ENCODE measurements around the gene AGA.

The AGA gene

GRCh38 chr4:177446586-177446985, 4.3 kb upstream of the AGA start:
- DNase-seq = no peak

DNA sequence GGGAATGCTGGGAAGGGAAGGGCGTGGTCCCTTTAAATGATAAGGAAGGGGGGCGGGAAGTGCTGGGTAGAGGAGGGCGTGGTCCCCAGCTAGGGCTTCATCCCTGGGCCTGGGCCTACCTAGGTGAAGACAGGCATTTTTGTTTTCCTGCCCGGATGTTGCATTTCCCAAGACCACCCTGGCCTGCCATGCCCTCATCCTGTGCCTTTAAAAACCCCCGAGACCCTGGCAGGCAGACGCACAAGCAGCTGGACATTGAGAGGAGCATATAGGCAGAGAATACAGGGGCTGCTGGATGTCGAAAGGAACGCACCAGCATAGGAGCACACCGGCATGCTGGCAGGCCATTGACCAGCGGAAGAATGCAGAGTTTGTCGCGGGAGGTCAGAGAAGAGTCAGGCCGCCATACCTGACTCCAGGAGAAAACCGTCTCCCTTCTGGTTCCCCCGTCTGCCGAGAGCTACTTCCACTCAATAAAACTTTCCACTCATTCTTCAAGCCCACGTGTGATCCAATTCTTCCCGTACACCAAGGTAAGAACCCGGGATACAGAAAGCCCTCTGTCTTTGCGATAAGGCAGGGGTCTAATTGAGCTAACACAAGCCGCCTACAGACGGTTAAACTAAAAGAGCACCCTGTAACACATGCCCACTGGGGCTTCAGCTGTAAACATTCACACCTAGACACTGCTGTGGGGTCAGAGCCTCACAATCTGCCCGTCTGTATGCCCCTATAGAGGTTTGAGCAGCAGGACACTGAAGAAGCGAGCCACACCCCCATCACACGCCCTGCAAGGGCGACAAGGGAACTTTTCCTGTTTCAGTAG, 2.9 kb upstream of the AGA start:
- DNase-seq = no peak

- no peak for DNase-seq
Measured at GRCh38 chr4:177441061-177441802, 1.0 kb downstream of the AGA start.

- DNase-seq = no peak
Measured at GRCh38 chr4:177436456-177436855, 5.8 kb downstream of the AGA start.

DNA sequence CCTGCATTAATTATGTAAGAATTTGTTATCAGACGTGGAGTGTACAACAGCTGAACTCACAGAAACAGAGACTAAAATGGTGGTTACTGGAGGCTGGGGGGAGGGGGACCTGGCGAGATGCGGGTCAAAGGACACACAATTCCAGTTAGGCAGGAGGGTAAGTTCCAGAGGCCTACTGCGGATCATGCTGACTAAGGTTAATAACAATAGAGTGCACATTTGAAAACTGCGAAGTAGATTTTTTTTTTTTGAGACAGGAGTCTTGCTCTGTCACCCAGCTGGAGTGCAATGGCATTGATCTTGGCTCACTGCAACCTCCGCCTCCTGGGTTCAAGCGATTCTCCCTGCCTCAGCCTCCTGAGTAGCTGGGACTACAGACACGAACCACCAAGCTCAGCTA, 7.6 kb downstream of the AGA start:
- DNase-seq = no peak

GRCh38 chr4:177427192-177427591, 15.0 kb downstream of the AGA start:
- DNase-seq = no peak

GRCh38 chr4:177419434-177419833, 22.8 kb downstream of the AGA start:
- DNase-seq = no peak

GRCh38 chr4:177413656-177414055, 28.6 kb downstream of the AGA start:
- DNase-seq = no peak

- DNase-seq = no peak
Measured at GRCh38 chr4:177413076-177413475, 29.2 kb downstream of the AGA start.

DNA sequence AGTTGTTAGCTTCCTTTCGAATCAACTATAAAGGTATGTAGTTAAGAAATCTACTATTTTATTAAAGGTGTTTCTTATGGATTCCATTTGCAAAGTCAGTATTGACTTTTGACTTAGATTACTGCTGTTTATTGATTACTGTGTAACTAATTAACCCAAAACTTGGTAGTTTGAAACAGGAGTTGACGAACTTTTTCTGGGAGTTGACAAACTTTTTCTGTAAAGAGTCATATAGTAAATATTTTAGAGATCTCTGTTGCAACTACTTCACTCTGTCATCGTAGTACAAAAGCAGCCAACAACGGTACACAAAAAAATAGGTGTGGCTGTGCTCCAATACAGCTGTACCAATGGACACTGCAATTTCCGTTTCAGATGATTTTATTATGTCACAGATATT, 30.2 kb downstream of the AGA start:
- no peak for DNase-seq

DNA sequence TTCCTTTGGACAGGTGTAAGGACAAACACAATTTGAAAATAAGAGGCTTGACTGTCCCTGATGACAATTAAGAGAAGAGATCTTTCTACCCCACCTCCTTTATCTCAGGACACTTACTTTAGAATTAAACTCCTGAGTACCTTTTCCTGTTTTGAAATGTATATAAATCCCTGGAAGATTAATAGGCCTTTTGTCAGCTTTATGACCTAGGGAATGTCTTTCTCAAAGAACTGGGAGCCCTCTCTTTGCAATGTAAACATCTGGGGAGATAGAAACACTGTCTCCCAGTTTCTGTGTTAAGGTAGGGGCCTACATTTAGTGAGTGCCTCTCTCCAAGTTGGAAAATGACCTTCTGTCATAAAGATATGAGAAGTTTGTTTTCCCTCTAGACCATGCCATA, 31.7 kb downstream of the AGA start:
- DNase-seq = no peak

DNA sequence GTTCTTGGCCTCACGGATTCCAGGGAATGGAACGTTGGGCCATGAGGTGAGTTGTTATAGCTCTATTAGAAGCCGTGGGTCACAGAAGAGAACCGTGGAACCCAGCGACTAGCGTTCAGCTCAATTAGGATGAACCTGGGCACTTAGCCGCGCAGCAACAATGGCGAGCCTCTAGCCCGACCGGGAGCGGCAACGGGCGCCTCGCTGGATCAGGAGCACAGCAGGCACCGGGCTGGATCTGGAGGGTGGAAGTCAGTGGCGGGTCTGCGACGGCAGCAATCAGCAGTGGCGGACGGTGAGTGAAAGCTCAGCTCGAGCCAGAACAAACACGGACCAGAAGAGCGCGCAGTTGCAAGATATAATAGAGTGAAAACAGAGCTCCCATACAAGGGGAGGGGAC, 34.2 kb downstream of the AGA start:
- no peak for DNase-seq

GRCh38 chr4:177405508-177405907, 36.7 kb downstream of the AGA start:
- no peak for DNase-seq

GRCh38 chr4:177404986-177405385, 37.3 kb downstream of the AGA start:
- DNase-seq = no peak

DNA sequence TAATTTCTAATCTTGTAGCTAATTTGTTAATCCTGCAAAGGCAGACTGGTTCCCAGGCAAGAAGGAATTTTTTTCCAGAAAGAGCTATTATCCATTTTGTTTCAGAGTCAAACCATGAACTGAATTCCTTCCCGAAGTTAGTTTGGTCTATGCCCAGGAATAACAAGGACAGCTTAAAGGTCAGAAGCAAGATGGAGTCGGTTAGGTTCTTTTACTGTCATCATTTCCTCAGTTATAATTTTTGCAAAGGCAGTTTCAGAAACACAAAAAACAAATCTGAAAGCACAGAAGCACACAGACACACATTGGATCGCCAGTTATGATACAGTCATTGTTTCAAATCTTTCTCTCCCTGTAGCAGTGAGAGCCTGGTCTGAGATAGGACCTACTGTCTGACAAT, 37.9 kb downstream of the AGA start:
- no peak for DNase-seq

DNA sequence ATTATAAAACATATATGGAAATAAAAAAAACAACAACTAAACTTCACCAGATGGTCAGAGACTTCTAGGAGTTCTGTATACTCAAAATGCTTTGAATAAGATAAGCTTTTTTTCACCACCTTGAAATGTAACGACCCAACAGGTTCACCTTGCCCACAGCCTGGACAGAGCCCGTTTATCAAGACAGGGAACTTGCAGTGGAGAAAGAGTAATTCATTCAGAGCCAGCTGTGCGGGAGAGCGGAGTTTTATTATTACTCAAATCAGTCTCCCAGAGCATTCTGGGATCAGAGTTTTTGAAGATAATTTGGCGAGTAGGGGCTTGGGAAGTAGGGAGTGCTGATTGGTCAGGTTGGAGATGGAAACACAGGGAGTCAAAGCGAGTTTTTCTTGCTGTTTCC, 38.5 kb downstream of the AGA start:
- no peak for DNase-seq

DNA sequence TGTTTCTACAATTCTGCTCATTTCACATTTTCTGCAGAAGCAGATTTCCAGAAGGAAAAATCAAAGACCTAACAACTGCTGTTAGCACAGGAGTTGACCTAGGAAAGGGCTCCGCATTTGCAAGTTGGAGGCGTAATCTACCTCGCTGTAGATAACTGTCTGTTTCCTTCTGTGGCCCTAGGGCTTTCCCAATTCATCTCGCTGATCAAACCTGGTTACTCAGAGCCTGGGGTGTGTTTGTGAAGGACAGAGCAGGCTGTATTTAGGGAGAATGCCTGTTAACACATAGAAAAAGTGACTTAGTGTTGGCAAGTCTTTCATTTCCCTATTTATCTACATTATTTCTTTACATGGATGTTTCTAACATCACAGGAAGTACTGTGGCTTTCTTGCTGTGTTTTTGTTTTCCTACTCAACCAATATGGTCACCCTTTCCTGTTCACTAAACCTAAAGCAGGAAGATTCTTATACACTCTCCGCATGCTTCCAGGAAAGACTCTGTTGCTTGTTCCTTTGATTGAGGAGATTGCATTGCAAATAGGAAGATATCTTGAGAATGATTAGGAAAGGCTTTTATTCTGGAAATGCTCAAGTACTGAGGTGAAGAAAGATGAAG, 40.5 kb downstream of the AGA start:
- DNase-seq = no peak

DNA sequence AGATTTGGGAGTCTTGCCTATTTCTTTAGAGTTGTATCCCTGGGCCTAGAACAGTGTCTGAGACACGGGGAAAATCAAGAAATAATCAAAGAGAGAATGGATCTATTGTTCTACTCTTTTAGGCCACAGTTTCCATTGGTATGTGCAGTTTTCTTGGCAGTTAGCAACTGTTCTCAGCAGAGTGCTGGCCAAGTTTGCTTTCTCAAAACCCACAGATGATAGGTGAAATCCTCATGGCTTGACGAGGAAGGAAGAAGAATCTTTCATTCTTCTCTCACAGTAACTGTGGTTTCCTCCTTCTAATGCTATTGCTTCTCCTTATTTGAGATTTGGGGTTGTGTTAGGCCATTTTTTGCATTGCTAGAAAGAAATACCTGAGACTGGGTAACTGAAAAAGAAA, 42.2 kb downstream of the AGA start:
- no peak for DNase-seq

- no peak for DNase-seq
Measured at GRCh38 chr4:177396352-177396751, 45.9 kb downstream of the AGA start.

DNA sequence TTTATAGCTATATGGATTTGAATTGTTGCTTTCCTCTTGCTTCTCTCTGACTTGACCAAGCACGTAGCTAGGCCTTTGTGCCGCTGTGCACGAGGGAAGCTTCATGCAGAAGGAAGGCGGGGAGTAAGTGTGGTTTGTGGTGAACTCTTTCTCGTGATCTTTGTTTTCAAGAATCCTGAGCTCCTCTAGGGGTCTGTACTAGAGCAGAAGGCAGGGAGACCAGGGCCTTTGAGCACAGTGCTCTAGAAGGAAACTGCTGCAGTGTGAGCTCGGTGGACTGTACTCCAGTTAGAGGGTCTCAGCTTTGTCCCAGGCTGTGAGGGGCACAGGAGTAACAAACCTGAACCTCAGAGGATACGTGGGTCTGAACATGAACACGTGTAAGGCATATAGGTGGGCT, 49.0 kb downstream of the AGA start:
- no peak for DNase-seq

GRCh38 chr4:177391953-177392352, 50.3 kb downstream of the AGA start:
- DNase-seq = no peak

DNA sequence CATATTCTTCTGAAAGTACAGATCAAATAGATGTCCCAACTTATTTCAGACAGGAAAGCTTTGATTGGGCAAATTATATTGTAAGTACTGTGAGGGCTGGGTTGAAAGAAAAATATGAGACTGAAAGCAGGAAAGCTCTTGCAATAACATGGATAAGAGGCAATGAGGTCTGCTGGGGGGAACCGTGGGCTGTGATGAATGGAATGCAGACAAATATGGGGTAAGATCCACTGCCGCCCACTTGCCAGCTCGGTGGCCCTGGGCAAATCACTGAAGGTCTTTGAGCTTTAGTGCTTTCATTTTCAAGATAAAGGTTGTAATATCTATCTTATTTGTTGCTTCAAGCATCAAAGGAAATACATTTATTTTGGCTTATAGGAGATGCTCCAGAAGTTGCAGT, 51.0 kb downstream of the AGA start:
- no peak for DNase-seq

DNA sequence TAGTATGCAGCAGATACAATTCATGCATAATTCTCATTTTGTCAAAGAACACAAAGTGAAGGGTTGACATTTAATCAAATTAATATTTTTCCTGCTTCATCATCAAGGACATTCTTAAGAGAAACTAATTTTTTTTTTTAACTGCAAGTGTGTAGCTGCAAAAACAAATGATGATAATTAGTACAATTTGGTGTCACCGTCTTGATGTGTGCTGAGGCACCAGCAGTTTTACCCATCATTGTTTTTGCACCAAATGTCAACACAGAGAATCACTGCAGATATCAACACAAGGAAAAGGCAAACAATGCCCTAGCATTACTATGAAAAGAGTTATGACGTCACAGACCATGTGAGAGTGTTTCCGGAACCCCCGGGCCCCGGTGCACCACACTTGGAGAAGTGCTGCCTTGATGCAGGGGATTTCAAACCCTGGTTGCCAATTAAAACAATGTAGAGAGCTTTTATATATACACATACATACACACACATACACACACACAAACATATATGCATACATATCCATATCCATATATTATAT, 55.9 kb downstream of the AGA start:
- DNase-seq = no peak

Measured in NCI-H1436 (cell line).